Stimulated activated CD8-positive, alpha-beta memory T cell treated with anti-CD3 and anti-CD28 coated beads, Interleukin-4, amount 100 ng/mL, for 24 hours (primary cell): ENCODE data around the gene DTX3.
"Not testable (repeated sequence)": the region's sequence is repeated elsewhere in the genome, so short reads cannot be mapped to it uniquely, and the experiment has no call there.

Experiments
- DNase-seq: peaks from one replicate; pipeline ENCODE4 v3.0.0-alpha.2; 2020; ENCODE audit warnings: low read depth

The DTX3 gene

GRCh38 chr12:57604454-57604991, at the start of gene DTX3:
Gene DTX3 (plus strand): TSS chr12:57604824. CDS start chr12:57606518, 1,694 bp downstream.
- DNase-seq: no peak

GRCh38 chr12:57554897-57555296, 49.7 kb upstream of the DTX3 start:
- no peak for DNase-seq

DNA sequence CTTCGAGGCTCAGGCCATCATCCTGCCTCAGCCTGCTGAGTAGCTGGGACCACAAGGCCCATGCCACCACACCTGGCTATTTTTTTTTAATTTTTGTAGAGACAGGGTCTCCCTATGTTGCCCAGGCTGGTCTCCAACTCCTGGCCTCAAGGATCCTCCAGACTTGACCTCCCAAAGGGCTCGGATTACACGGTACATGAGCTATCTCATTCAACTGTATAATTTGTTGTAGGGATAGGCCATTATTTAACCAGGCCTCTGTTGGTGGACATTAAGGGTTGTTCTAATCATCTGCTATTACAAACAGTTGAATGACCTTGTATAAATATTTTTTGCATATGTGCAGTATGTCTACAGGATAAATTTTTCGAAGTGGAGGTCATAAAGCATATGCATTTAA, 45.8 kb upstream of the DTX3 start:
- DNase-seq: no peak

- DNase-seq: no peak
Measured at GRCh38 chr12:57560516-57560915, 44.1 kb upstream of the DTX3 start.

- DNase-seq: not testable (repeated sequence)
Measured at GRCh38 chr12:57561117-57561516, 43.5 kb upstream of the DTX3 start.

GRCh38 chr12:57563358-57563757, 41.3 kb upstream of the DTX3 start:
- no peak for DNase-seq

DNA sequence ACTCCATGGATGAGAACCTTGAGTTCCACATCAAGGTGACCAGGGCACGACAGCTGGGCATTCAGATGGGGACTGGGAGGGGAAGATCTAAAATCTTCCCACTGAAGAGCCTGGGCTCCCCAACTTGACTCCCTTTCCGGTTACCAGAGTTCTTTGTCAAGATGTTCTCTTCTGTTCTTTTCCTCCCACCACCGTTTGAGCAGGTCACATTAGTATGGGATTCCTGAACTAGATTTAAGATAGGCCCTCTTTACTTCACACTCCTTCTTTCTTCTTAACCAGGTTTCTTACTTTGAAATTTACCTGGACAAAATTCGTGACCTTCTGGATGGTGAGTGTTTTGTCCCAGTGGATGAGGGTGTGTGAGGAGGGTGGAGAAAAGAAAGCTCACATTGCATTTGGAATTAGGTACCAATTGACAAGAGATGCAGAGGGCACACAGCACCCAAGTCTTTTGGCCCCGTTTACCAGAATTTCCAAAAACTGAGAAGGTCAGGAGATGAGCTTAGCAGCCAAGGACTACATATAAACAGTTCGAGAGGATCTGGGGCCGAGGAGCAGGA, 40.4 kb upstream of the DTX3 start:
- no peak for DNase-seq

DNA sequence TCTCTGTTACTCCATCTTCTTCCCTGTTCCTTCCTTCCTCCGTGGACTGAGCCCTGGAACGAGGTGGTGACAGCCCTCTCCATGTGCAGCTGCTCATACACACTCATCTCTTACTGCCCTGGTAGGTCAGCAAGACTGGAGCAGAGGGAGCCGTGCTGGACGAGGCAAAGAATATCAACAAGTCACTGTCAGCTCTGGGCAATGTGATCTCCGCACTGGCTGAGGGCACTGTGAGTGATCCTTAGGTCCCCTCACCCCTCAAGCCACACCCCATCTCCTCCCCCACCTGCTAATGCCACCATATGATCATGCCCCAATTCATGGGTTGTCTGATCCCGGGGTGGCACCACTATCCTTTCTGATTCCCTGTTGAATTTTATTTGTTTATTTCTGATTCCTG, 35.8 kb upstream of the DTX3 start:
- DNase-seq: no peak

DNA sequence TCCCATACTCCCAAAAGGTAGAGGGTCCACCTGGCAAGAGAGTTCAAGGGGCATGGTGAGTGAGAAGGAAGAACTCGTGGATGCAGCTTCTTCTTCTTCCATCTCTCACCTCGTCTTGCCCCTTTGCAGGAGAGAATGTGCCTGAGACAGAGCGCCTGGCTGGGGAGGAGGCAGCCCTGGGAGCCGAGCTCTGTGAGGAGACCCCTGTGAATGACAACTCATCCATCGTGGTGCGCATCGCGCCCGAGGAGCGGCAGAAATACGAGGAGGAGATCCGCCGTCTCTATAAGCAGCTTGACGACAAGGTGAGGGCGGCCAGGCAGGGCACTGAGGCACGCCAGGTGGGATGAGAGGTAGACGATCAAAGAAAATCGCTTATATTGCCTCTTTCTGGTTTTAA, 34.8 kb upstream of the DTX3 start:
- DNase-seq: no peak

DNA sequence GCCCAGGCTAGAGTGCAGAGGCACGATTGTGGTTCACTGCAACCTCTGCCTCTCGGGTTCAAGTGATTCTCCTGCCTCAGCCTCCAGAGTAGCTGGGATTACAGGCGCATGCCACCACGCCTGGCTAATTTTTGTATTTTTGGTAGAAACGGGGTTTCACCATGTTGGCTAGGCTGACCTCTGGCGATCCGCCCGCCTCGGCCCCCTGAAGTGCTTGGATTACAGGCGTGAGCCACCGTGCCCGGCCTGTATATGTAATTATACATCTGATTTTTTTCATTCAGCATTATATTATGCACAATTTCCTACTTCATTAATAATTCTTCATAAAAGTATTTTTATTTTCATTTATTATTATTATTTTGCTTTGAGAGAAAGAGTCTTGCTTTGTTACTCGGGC, 34.2 kb upstream of the DTX3 start:
- DNase-seq: not testable (repeated sequence)

DNA sequence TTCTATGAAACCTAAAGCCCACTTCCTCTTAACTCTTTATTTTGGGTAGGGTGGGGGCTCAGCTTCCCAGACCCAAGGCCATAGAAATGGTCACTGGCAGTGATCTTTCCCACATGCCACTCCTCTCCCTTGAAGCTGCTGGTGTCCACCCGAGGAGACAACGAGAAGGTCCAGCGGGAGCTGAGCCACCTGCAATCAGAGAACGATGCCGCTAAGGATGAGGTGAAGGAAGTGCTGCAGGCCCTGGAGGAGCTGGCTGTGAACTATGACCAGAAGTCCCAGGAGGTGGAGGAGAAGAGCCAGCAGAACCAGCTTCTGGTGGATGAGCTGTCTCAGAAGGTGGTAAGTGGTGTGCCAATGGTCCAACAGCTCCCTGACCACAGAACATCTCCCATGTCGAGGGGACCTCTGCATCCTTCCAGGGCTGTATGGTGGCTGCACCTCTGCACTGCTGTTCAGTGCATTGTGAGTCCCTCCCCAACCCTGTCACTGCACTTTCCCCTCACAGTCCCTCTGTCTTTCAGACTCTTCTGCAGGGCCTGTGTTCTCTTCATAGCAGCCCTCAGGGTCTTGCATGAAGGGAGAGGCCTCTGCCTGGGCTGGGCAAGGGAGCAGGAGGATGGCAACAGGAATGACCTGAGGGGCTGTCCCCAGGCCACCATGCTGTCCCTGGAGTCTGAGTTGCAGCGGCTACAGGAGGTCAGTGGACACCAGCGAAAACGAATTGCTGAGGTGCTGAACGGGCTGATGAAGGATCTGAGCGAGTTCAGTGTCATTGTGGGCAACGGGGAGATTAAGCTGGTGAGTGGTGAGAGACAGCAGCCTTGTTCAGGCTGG, 32.5 kb upstream of the DTX3 start:
- DNase-seq: no peak

- DNase-seq: no peak
Measured at GRCh38 chr12:57574795-57575194, 29.8 kb upstream of the DTX3 start.

DNA sequence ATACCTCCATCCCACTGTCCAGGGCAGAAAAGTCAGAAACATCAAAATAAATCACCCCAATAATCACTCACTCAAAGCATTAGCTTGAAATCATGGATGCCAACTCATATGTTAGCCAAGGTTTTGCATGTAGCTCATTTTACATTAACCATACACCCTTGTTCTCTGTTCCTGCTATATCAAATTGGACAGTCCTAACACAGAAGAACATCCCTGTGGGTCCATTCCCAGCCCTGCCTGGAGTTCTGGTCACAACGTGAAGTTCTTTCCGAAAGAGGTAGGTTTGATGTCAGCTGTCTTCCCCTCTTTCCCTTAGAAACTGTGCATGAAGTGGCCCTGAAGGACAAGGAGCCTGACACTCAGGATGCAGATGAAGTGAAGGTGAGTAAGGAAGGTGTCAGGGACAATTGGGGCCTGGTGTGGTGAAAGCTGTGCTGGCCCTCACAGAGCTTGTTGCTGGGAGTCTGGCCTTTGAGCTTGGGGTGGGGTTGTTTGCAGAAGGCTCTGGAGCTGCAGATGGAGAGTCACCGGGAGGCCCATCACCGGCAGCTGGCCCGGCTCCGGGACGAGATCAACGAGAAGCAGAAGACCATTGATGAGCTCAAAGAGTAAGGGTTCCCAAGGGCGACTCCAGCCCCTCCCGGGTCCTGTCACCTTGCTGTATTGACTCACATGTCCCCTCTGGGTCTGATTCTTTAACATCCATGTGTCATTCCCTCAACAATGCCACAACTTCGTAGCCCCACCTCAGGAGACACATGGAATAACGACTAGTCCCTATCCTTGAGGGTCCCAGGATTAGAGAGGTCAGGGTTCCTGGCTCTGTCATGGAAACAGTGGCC, 28.6 kb upstream of the DTX3 start:
- DNase-seq: no peak

DNA sequence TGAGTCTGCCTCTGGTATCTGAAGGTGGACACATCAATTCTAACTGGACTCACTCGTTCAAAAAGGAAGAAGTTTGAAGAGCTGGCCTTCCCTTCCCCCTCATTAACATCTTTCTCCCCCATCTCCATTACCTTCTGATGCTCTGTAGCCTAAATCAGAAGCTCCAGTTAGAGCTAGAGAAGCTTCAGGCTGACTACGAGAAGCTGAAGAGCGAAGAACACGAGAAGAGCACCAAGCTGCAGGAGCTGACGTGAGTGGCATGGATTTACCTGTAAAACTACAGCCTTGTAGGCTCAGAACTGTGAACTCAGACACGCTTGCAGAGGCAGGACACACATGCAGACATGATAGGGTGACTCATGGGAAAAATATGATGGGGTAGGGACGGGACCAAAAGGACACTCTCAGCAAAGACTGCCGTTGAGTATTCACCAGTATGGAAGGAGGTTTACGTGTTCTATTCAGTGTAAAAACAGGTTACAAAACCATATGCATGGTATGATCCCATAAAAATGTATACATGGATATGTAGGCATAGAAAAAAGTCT, 27.9 kb upstream of the DTX3 start:
- DNase-seq: no peak

DNA sequence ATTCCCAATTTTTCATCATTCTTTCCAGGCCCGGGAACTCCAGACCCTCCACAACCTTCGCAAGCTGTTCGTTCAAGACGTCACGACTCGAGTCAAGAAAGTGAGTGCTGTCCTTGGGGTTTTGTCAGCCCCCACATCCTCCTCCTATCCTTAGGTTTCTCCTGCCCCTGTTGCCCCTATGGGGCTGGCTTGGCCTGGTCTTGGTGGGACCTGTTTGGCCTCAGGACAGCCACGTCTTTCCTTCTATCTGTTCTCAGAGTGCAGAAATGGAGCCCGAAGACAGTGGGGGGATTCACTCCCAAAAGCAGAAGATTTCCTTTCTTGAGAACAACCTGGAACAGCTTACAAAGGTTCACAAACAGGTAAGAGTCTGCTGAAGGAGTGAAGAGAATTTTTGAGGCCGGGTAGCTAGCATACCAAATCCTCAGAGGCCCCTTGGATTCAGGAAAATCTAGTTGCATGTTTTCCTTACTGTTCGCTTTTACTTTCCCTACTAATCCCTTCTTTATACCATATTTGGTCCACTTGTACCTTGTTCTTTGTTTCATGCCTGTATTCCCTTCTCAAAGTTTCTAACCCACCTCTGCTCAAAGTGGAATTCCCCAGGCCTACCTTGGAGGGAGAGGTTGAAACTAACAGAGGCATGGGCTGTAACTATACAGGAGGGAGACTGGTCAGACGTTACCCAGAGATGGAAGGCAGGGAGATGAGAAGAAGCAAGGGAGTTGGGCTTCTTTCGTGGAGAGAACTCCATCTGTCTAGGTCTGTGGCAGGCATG, 26.5 kb upstream of the DTX3 start:
- DNase-seq: no peak

DNA sequence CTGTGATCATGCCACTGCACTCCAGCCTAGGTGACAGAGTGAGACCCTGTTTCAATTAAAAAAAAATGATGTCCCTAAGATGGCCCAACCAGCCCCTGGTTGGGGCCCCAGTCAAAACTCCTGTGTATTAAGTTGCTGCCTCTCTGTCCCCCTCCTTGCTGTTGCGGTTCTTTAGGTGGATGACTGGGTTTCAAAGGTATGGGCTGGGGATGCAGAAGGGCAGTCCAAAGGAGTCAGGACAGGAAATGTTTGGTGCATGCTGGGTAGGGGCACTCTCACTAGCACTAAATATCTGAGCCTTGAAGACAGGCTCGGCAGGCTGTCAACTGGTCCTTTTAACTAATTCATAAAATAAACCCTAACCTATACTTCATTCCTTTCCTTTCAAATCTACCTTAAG, 25.6 kb upstream of the DTX3 start:
- DNase-seq: no peak

DNA sequence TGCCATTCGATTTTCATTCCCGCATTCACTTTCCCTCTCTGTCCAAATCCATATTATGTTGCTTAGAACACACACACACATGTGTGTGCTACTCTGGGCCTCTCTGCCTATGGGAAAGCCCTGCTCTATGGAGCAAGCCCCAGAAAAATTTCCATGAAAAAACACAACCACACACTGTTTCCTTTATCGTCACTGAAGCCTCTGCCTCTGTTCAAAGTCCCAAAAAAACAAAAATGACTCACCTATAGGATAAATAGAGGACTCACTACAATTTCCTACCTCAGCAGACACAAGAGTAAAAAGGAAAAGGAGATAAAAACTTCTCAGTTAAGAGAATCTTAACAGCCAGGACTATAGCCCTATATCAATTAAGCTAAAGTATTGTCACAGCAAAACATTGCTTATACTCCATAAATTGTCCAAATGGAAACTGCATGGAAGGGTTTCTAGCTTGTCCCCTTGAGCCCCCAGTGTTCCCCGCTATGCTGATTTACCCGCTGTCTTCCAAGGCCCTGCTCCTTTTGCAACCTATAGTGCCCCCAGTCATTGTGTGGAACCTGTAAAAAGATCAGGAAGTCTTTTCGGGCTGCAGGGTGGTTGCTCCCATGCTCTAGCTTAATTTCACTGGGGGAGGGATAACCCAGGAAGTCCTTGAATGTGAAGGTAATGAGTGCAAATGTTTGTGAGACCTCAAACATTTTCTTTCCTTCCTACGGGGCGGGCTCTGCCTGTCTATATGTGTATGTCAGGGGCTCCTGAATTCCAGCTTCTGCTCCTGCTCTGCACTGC, 24.8 kb upstream of the DTX3 start:
- DNase-seq: no peak

GRCh38 chr12:57580466-57580795, 24.2 kb upstream of the DTX3 start:
- DNase-seq: no peak

GRCh38 chr12:57581802-57582201, 22.8 kb upstream of the DTX3 start:
- DNase-seq: no peak

DNA sequence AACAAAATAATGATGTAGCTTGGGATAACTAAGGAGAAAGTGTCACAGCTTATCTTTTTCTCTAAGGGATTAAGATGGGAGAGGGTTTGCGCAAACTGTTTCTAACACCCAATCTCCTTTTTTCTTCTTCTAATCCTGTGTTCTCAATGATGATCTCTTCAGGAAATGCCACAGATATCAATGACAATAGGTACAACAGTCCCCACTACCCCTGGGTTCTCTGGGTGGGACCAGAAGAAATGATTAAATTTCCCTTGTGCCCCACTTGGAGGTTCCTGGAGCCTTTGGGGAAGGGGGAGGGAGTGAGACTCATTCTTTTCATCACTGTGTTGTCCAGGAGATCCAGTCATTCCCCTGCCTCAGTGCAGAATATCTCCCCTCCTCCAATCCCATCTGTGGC, 22.2 kb upstream of the DTX3 start:
- no peak for DNase-seq
